Brain pericyte (primary cell): Measurements from ENCODE around the gene UTS2.
A peak's percentile ranks its signal among the peaks of the same experiment; 100 is the strongest.

Experiments used
- DNase-seq: peaks from one replicate; pipeline ENCODE4 v3.0.0-alpha.2; 2012; ENCODE audit warnings: low read depth, low spot score

Gene UTS2, protein sequence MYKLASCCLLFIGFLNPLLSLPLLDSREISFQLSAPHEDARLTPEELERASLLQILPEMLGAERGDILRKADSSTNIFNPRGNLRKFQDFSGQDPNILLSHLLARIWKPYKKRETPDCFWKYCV

DNA sequence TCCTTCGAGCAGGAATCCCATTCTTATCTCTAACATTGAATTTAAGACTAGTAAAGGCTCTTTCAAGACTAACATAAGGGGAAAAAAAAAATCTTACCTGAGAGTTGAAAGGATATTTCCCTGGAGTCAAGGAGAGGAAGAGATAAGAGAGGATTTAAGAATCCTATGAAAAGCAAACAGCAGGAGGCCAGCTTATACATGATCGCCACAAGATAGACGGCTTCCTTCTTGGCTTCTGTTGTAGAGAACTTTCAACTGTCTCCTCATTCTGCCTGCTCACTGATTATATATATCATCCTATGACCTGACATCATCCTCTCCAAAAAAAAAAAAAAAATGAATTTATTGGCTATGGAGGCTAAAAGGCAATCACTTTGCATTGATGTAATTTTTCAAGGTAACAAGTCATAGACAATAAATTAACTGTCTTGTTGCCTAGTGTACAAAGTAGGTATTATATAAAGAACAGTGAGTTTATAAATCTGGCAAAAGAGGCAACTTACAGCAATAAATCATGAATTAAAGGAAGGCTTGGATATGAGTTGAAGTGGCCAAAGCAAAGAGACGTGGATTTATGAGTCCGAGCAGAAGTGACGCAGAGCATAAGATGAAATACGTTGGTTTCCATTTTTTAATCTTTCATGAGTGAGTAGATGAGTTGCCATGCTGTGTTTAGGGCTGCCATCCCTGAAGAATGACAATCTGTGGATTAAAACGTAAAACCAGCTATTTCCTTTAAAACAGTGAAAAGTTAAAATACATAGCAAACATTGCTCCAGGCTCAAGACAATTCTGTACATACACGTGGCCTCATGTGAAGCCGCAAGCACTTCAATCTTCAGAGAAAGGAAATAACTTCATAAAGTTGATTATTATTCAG, at the start of gene UTS2:
UTS2 (minus strand) TSS at position 262 of the 880 bp plus-strand sequence; CDS start at position 200, 62 bp downstream.
- DNase-seq: no peak

DNA sequence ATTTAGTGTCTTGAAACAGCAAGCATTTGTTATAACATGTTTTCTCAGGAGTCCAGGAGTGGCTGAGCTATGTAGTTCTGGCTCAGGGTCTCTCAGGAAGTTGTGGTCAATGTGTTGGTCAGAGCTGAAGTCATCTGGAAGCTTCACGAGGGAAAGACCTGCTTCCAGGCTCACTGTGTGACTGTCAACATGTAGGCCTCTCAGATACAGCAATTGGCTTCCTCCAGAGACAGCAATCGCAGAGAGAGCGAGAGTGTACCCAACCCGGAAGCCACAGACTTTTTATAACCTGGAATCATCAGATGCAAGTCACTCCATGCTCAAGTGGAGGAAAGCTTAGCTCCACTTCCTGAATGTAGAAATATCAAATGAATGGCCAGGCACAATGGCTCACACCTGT, 46.9 kb upstream of the UTS2 start:
- no peak for DNase-seq

DNA sequence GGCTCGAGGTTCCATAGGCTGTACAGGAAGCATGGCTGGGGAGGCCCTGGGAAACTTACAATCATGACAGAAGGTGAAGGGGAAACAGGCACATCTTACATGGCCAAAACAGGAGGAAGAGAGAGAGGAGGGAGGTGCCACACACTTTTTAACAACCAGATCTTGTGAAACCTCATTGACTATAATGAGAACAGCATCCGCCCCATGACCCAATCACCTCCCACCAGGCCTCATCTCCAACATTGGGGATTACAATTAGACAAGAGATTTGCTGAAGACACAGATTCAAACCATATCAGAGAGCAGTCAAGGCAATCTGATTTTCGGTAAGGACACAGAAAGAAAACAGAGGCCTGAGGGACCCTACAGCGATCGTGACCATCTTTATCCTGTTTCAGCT, 46.1 kb upstream of the UTS2 start:
- DNase-seq: no peak

DNA sequence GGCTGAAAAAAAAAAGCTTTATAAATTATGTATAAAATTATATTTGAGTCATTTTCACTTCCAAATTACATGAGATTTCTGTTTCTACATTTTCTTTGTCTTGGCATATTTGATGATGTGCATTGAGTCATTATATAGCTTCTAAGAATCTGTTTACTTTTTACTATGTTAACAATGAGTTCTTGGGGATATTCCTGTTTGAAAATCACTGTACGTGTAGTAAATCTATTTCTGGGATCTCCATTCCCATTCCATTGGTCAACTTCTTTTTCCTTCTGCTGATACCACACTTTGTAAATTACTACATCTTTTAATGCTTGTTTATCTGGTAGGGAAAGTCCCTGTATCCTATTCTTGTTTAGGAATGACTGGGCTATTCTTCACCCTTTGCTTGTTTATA, 44.1 kb upstream of the UTS2 start:
- no peak for DNase-seq

DNA sequence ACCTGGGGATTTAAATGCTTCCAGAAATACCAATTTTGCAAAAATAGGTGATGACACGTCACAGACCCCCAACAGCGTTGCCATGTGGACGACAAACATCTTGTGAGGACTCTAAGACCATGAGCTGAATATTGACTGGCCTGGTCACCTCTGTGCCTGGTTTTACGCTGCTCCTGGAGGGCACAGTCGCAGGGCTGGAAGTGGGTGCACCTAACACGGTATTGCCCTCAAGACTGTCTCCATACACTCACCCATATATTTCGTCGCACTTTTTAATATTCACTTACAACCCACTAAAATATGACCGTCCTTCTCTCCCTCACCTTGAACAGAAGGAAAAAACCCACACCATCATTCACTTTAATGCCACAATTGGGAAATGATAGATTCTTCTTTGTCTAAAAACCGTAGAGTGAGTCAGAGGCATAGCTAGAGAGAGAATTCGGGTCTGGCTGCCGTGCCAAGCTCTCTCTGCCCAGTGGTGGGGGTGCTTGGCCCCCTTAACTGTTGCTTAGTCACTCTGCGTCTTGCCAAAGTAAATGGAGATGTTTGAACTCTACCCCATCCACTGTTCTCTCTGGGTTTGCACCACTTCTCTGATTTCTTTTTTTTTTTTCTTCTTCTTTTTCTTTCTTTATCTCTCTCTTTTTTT, 40.8 kb upstream of the UTS2 start:
- DNase-seq: peak; percentile 16

DNA sequence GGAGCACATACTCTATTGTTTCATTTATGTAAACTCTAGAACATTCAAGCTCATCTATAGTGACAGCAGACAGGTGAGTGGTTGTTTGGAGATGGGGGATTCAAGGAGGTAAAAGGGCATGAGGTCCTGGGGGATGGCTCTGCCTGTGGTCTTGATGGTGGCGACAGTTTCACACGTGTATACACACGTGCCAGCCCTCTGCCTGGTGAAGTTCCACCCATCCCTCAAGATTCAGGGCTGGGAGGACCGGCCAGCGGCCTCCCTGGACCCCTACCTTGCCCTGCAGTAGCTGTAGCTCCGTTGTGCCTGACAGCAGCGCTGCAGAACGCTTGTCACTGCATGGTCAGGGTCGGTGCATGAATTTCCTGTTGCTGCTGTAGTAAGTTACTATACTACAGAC, 38.9 kb upstream of the UTS2 start:
- no peak for DNase-seq

DNA sequence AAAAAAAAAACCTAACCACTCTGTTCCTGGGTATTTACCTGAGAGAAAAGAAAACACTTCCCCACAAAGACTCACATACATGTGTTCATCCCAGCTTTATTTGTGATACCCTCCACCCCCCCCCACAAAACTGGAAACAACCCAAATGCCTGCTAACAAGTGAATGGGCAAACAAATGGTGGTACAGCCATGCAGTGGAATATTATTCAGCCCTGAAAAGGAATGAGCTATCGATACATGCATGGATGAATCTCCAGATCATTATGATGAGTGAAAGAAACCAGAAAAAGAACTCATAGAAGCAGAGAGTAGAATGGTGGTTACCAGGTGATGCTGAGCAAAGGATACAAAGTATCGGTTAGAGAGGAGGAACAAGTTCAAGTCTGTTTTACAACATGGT, 38.0 kb upstream of the UTS2 start:
- no peak for DNase-seq

DNA sequence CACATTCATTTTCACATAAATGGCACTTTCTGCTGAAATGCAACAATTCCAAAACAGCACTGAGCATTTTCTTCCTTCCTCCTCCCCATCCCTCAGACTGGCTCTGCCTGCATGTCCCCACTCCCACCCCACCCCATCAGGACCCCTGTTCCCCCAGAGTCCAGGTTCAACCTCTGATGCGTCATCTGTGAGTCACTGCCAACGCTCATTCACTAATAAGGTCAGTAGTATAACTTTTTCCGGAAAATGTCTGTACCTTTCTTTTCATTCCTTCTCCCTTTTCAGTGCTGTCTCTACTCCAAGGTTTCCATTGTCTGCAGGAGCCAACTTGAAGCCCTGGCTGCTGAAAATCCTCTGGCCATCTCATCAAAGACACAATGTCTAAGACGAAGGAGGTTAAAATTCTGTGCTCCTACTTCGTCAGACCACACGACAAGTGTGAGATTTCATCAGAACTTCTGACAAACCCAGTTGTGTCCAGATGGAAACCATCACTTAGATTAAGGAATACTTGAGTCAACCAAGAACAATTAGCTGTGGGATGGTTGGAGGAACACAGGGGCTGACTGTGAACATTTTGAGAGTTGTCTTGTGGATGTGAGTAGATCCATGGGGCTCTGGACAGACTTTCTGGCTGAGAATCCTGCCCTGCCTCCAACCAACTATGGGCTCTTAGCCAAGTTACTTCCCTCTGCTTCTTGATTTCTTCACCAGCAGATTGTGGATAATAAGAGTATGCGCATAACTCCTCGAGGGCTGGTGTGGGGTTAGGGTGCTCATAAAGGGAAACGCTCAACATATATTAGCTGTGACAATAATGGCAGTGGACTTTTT, 35.6 kb upstream of the UTS2 start:
- no peak for DNase-seq

DNA sequence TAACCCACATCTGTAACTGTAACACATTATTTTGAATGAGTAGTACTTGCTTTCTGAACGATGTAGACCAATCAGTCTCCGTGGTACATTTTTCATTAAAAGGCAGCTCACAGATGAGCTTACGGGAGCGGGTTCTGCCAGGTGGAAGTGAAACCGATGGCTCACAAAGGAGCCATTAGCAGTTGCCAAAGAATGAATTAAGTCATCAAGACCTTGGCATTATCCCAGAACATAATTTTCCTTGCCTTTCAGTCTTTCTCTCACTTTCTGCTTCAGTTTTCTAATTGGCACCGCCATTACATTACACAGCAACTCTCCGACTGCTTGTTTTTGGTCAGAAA, 33.5 kb upstream of the UTS2 start:
- DNase-seq: no peak

DNA sequence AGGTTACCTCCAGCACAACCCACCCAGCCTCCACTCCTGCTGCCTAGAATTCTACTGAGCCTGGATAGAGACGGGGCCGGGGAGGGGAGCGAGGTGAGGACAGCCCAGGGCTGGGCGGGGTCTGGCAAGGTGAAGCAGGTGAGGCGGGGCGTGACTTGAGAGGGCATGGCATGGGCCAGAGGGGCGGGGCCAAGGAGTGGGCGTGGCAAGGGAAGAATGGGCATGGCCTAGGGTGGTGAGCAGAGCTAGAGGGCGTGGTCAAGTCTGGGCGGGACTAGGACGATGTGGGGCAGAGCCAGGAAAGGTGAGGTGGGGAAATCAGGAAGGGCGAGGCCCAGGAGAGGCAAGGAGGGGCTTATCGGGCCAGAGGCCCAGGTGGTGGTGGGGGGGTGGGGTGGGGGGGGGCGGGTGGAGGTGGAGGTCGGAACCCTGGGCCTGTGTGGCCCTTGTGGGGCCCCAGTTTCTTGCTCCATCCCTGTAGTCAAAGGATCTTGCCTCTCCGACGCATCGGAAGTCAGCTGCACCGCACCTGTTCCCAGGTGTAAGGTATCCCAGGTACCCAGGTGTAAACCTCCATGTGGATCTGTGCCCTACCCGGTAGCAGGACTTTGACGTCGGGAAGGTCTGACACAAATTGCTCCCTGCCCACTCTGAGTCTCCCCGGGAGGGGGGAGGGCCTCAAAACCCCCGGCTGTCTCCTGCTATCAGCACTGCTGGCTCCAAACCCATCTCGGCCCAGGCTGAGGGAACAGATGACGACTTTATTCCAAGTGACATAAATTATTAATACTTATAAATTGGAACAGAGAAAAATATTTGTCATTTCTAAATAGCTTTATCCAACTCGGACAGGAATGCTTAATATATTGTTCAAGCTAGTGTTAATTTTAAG, 32.9 kb upstream of the UTS2 start:
- no peak for DNase-seq

DNA sequence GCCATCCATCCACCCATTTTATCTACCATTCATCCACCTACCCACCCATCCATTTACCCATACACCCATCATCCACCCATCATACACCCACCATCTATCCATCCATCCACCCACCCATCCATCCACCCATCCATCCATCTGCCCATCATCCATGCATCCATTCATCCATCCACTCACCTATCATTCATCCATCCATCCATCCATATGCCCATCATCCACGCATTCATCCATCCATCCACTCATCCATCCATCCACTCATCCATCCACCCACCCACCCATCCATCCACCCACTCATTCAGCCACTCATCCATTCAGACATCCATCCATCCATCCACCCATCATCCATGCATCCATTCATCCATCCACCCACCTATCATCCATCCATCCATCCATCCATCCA, 31.9 kb upstream of the UTS2 start:
- DNase-seq: no peak

DNA sequence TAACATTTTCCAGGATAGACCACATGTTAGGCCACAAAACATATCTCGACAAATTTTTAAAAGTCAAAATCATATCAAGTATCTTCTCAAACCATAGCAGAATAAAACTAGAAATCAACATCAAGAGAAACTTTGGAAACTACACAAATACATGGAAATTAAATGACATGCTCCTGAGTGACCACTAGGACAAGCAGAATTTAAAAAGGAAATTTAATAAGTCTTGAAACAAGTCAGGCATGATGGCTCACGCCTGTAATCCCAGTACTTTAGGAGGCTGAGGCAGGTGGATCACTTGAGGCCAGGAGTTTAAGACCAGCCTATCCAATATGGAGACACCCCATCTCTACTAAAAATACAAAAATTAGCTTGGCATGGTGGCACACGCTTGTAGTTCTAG, 26.4 kb upstream of the UTS2 start:
- DNase-seq: no peak

DNA sequence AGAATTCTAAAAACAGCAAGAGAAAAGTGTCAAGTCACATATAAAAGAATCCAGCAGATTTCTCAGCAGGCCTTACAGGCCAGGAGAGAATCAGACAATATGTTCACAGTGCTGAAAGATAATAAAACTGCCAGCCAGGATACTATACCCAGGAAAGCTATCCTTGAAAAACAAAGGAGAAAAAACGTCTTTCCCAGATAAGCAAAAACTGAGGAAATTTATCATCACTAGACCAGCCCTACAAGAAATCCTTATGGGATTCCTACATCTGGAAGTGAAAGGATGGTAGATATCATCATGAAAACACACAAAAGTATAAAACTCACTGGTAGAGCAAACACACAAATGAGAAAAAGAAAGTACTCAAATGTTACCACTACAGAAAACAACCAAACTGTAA, 25.2 kb upstream of the UTS2 start:
- no peak for DNase-seq

DNA sequence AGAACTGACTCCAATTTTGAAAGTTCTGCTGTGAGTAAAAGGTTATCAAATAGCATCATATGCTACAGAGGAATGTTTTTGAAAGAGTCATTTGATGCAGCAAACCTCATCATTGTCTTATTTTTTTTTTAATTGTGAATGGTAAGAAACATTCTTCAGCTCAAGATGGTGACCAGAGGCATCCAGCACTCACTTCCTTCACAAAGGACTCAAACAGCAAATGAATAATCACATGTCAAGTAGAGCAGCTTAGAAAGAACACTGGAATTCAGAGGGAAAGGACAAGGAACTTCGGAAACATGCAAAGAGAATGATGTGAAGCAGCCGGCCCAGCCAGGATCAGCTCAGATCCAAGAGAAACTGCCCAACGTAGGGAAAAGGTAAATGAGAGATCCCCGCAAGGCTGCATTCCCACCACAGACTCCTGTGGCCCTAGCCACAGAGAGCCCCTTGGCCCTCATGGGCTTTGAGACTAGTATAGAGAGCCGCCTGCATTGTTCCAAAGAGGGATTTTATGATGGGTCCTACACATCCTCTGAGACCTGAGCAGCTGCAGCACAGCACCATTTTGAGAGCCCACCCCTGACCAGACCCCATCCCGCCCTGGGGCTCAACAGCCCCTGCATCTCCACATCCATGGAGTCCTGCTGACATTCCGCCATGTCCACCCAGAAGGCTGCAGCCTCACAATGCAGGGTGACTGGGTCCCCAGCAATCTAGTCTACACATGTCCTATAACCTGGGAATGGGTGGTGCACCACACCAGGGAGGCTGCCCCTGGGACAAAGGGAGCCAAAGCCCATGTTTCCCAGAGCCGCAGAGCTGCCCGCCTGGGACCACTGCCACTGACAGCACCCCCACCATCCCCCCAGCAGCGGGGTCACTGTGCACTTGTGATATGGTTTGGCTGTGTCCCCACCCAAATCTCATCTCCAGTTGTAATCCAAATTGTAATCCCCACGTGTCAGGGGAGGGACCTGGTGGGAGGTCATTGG, 21.2 kb upstream of the UTS2 start:
- no peak for DNase-seq

DNA sequence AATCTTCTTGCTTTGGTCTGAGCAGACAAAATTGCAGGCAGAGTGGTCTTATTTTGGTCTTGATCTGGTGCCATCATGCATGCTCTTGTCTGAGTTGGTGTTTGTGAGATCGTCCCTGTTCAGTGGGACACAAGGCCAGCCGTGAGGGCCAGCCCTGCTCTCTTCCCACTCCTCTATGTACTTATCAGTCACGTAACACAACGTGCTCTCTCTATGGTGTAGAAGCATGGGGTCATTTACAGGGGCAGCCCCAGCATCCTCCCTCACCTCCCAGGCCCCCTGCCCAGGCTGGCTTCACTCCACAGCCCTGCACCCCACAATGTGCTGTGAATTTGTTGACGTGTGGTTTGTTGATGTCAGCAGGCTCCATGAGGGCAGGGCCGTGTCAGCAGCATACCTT, 18.3 kb upstream of the UTS2 start:
- DNase-seq: no peak

DNA sequence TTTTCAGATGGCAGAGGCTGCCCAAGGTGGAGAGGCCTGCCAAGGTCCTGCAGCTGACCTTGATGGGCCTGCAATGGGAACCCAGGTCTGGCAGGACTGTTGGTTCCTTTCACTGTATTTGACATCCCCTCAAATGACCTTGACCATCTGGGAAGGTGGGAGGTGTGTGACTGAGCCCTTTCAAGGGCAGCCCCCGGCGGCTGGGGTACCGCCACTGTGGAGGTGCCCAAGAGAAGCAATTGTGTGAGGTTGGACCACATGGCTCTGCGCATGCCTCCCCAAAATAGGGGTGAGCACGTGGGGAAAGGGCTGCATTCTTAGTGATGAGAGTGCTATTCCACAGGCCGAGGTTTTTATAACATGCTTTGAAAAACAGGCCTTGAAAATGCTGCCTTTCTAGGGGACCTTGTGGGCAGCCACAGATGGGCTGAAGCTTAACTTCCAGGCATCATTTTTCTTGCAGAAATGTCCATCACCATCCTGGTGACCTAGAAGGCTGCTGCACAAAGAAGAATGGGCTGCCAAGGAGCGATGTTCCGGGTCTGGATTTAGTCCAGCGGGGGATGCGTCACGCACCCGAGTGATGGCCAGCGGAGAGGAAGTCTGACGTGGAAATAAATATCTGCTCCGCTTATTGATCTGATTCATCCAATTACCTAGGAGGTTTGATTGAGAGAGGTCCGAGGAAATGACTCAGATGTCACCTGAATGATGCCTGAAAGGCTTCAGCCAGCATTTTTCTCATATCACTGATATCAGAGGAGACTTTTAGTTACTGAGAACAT, 16.5 kb upstream of the UTS2 start:
- no peak for DNase-seq

DNA sequence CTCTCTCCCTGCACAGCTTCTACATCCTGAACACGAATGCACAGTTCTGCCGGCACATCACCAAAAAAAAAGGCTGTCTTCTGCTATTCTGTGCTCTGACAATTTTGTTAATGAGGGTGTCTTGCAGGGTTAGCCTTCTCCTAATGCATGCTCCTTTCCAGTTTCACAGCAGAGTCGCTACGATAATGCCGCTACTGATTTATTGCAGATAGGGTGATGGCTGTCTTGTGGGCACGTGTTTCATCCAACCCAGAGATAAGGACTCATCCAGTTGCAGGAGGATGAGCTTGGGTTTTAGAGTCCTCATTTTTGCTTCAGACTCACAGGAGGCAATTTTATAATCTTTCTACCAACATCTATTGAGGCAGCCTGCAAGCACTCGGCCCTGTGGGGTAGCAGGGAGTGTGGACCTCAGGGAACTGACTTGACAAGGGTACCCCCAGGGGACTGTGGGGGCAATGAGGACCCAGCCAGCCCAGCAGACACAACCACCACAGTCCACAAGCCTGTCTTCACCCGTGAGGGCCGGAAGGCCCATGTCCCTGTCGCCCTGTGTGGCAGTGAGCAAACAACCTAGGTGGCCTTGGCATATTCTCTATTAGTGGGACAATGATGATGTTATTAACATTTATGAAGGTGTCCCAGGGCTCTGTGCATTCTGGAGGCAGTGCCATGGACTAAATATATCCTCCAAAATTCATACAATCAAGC, 15.4 kb upstream of the UTS2 start:
- DNase-seq: peak; percentile 8

DNA sequence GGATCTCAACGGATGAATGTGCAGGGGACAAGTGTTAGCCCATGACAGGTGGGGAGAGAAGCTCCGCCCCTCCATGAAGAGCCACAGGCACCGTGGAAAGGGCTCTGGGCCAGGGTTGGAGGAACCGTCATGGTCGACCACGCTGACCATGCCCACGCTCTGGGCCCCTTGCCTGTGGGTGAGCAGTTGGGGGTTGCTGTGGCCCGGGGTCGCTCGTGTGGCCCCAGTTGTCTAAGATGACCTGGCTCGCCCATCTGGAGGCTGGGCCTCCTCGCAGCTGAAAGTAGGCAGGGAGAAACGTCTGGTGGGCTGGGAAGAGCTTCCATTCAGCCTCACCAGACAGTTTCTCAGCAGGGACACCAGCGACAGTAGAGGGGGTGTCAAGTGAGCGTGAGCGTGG, 13.1 kb upstream of the UTS2 start:
- DNase-seq: no peak
